SU-DHL-6 (cell line): ENCODE data around the gene ADCY5.

Experiments used
- CTCF ChIP-seq: fragments of 200-600 bp; sonication (generic); IDR thresholded peaks from one replicate; pipeline ENCODE4 v1.5.1; 2017; ENCODE audit warnings: antibody characterized with exemption, mild to moderate bottlenecking, low read length, moderate library complexity; ENCODE audit not compliant: insufficient read depth, poor library complexity, severe bottlenecking
- EZH2phosphoT487 ChIP-seq: fragments of 200-600 bp; sonication (generic), shearing (Covaris generic); conservative IDR thresholded peaks from 2 replicates; pipeline ENCODE4 v1.6.1; 2018; ENCODE audit warnings: mild to moderate bottlenecking, antibody characterized with exemption, low read length, moderate library complexity, mixed read lengths

DNA sequence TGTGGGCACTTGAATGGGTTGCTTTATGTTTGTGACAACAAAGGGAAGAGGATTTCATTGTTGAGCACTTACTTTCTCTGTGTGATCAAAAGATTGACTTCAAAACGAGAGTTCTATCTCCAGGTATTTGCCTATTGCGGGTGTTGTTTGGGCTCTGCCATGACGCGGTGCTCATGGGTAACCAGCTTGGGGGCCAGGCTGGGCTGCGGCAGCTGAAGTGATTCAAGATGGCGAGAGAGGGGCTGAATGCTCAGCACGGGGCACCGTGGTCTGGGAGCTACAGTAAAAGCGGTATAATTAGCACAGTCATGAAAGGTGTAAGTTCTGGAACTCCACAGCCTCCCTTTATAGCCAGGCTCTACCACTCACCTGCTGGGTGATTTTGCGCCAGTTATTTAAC lies 31.0 kb upstream of the ADCY5 start:
- TF ChIP-seq CTCF (no peak), EZH2phosphoT487 (no peak)
